GM12878 (cell line): Measurements from ENCODE around the gene CDK11B. TPM values are rescaled to one million over a fixed set of nuclear protein-coding genes. Genes with fewer than 3 reads are reported as not detected.
A peak's percentile ranks its signal among the peaks of the same experiment; 100 is the strongest.

Source experiments
- CHD1 ChIP-seq: IDR thresholded peaks from 2 replicates; pipeline ENCODE4 v1.6.1; 2012; ENCODE audit warnings: low read depth, low read length, improper control_type of control experiment
- CREM ChIP-seq: IDR thresholded peaks from 2 replicates; pipeline ENCODE4 v1.6.1; 2014; ENCODE audit warnings: antibody characterized with exemption, low read depth
- CUX1 ChIP-seq: IDR thresholded peaks from 2 replicates; pipeline ENCODE4 v1.6.1; 2012; ENCODE audit warnings: improper control_type of control experiment, low read depth, low read length; ENCODE audit not compliant: insufficient replicate concordance
- E2F8 ChIP-seq: fragments of 450-650 bp; IDR thresholded peaks from 2 replicates; pipeline ENCODE4 v1.6.1; 2018; ENCODE audit warnings: mild to moderate bottlenecking, low read depth, moderate library complexity; ENCODE audit not compliant: partially characterized antibody
- EGR1 ChIP-seq, 2 experiments: IDR thresholded peaks; 1 replicate in 1 of 2; 2 replicates in 1 of 2; pipeline ENCODE4 v1.6.1; 2011 to 2012; ENCODE audit warnings: low read depth in 2 of 2, low read length in 2 of 2, borderline replicate concordance in 1 of 2, mild to moderate bottlenecking in 1 of 2, moderate library complexity in 1 of 2
- ELK1 ChIP-seq: IDR thresholded peaks from 2 replicates; pipeline ENCODE4 v1.6.1; 2012; ENCODE audit warnings: low read depth, low read length, improper control_type of control experiment
- HDAC2 ChIP-seq: fragments of 200-600 bp; sonication (generic); IDR thresholded peaks from 2 replicates; pipeline ENCODE4 v1.6.1; 2017
- HDGF ChIP-seq: fragments of 450-650 bp; IDR thresholded peaks from 2 replicates; pipeline ENCODE4 v1.6.1; 2016; ENCODE audit warnings: antibody characterized with exemption
- KAT2A ChIP-seq: conservative IDR thresholded peaks from 2 replicates; pipeline ENCODE4 v1.6.1; 2011; ENCODE audit warnings: low read depth, low read length; ENCODE audit not compliant: control insufficient read depth
- LARP7 ChIP-seq: fragments of 450-650 bp; IDR thresholded peaks from 2 replicates; pipeline ENCODE4 v1.6.1; 2017; ENCODE audit warnings: mild to moderate bottlenecking
- MAX ChIP-seq: IDR thresholded peaks from 2 replicates; pipeline ENCODE4 v1.6.1; 2012; ENCODE audit warnings: low read depth, low read length, improper control_type of control experiment
- MXI1 ChIP-seq: fragments of 150-350 bp; IDR thresholded peaks from 2 replicates; pipeline ENCODE4 v1.6.1; 2011; ENCODE audit warnings: low read depth, mild to moderate bottlenecking, inconsistent platforms, low read length, improper control_type of control experiment
- NBN ChIP-seq: fragments of 450-650 bp; IDR thresholded peaks from 2 replicates; pipeline ENCODE4 v1.6.1; 2016
- NFXL1 ChIP-seq: fragments of 450-650 bp; IDR thresholded peaks from 2 replicates; pipeline ENCODE4 v1.6.1; 2017; ENCODE audit warnings: antibody characterized with exemption, mild to moderate bottlenecking, borderline replicate concordance
- NR2F1 ChIP-seq: fragments of 450-650 bp; conservative IDR thresholded peaks from 2 replicates; pipeline ENCODE4 v1.6.1; 2017; ENCODE audit warnings: mild to moderate bottlenecking
- PML ChIP-seq: IDR thresholded peaks from 2 replicates; pipeline ENCODE4 v1.6.1; 2012; ENCODE audit warnings: low read length, inconsistent platforms
- RUNX3 ChIP-seq: IDR thresholded peaks from 2 replicates; pipeline ENCODE4 v1.6.1; 2012; ENCODE audit warnings: low read length, inconsistent platforms
- SP1 ChIP-seq: IDR thresholded peaks from one replicate; pipeline ENCODE4 v1.6.1; 2011; ENCODE audit warnings: low read depth, low read length
- SPI1 ChIP-seq: IDR thresholded peaks from 2 replicates; pipeline ENCODE4 v1.6.1; 2011; ENCODE audit warnings: low read depth, mild to moderate bottlenecking, low read length, moderate library complexity, borderline replicate concordance; ENCODE audit not compliant: insufficient read depth
- STAT3 ChIP-seq: IDR thresholded peaks from 2 replicates; pipeline ENCODE4 v1.6.1; 2011; ENCODE audit warnings: low read depth, low read length, improper control_type of control experiment
- ZNF207 ChIP-seq: fragments of 450-650 bp; IDR thresholded peaks from 2 replicates; pipeline ENCODE4 v1.6.1; 2014; ENCODE audit warnings: antibody characterized with exemption, mild to moderate bottlenecking, borderline replicate concordance
- ZNF384 ChIP-seq: IDR thresholded peaks from 2 replicates; pipeline ENCODE4 v1.6.1; 2012; ENCODE audit warnings: low read depth, mild to moderate bottlenecking, low read length, improper control_type of control experiment, borderline replicate concordance
- polyA plus RNA-seq, 11 experiments: library from polyadenylated mRNA; depleted of rRNA in 4 of 11; unstranded in 6 of 11; stranded (reverse) in 5 of 11; fragments of >200 nt; fragmentation: Nextera tagmentation in 4 of 11; fragmentation: Illumina TruSeq in 1 of 11; extraction: Ambion mirVana in 4 of 11; extraction: Trizol in 1 of 11; gene quantifications; 1 replicate in 1 of 11; 2 replicates in 10 of 11; pipeline versions ENCODE4 v1.2.1 to v1.2.3, GENCODE V29; 2011 to 2016; ENCODE audit warnings: inconsistent platforms in 2 of 11, missing spikeins in 2 of 11, low read depth in 1 of 11
- total RNA-seq, 4 experiments: library from RNA; depleted of rRNA in 3 of 4; stranded (reverse); fragments of >200 nt in 3 of 4; fragmentation: Illumina TruSeq in 1 of 4; extraction: Trizol in 1 of 4; gene quantifications; 2 replicates each; pipeline versions ENCODE4 v1.2.1 to v1.2.3, GENCODE V29; 2013 to 2021

The CDK11B gene
- total and polyA plus RNA-seq, 10 of the 15 experiments (the other 5 are each of a cell fraction or from before 2014, with no cell fraction given), result 3.2 to 30.9 (median 18.0) TPM

GRCh38 chr1:1630191-1630964 lies 28.4 kb downstream of the CDK11B start (continued):
- TF ChIP-seq CUX1, result no peak
- TF ChIP-seq HDGF, result no peak
- TF ChIP-seq SP1, result peak; percentile 85
- no peak for TF ChIP-seq NFXL1
- peak; percentile 28; the same call in 1 of the 2 replicates for TF ChIP-seq CREM
- TF ChIP-seq PML, result no peak
- no peak for TF ChIP-seq ZNF384
- peak; percentile 97 for TF ChIP-seq MAX
- TF ChIP-seq ZNF207, result peak; percentile 45; the same call in 1 of the 2 replicates
- no peak for TF ChIP-seq SPI1
- TF ChIP-seq ELK1, result no peak
- peak in 1 of 2 experiments; percentile 69; a peak in 1 of 3 replicates for TF ChIP-seq EGR1 (IDR thresholded peaks at IDR 0.05; ENCODE audit: borderline replicate concordance in 1 of 2, low read depth in 2 of 2, low read length in 2 of 2)
- peak; percentile 69; the same call in 1 of the 2 replicates for TF ChIP-seq LARP7
- no peak for TF ChIP-seq CHD1
- TF ChIP-seq KAT2A, result no peak
- no peak for TF ChIP-seq E2F8
- 0 out of 2 replicates have a peak, but pooled peaks have one; percentile 42 for TF ChIP-seq NR2F1
- TF ChIP-seq STAT3, result no peak
- no peak for TF ChIP-seq NBN
- no peak for TF ChIP-seq HDAC2
- TF ChIP-seq MXI1, result peak; percentile 76; the same call in 1 of the 2 replicates
- TF ChIP-seq RUNX3, result peak; percentile 71
